ENCODE data around the gene MDC1.

MDC1 gene

DNA sequence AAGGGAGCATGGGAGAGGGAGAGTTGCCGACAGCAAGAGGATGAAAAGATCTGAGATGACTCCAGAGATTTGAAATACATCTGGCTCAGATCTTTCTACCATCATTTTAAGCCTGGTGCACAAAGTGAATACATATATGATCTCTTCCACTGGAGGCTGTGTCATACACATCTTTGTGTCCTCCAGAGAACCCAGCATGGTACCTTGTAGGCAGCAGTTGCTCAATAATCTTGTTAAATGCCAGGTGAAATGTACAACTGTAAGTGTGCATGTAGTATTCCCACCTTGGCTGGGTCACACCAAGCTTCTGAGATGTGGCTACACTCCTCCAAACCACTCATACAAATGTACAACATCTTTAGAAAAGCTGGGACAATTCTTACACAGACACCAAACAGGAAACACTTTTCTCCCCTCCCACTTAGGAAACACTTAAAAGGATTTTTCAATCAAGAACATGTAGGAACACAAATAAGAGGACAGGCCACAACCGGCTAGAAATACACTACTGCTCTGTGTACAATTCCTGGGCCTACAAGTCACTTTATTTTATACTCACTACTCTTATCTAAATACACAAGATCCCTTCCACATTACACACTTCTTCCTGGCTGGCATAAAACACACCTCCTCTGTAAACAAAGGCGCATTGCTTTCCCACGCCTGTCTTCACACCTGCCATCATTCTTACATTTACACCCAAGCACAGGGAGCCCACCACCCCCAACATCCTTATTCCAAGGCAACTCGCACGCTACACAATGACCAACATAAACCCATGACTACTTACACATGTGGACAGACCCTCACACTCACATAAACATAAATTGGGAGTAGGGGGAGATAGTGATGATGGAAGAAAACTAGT lies 31.1 kb upstream of the MDC1 start:
- Mint-ChIP-seq H3K4me1 (peaks cover 66% of the 10 kb centered on the region), H3K27ac (no peak overlapping the region), H3K36me3 (ENCODE audit: low read depth) (no peaks in the 10 kb centered on the region), H3K4me3 (no peak overlapping the region), H3K27me3 (ENCODE audit: low read depth, poor library complexity) (peaks cover 6% of the 10 kb centered on the region), H3K9me3 (no peaks in the 10 kb centered on the region)
- DNase-seq, result no peak
- TF ChIP-seq, protein P1, sequence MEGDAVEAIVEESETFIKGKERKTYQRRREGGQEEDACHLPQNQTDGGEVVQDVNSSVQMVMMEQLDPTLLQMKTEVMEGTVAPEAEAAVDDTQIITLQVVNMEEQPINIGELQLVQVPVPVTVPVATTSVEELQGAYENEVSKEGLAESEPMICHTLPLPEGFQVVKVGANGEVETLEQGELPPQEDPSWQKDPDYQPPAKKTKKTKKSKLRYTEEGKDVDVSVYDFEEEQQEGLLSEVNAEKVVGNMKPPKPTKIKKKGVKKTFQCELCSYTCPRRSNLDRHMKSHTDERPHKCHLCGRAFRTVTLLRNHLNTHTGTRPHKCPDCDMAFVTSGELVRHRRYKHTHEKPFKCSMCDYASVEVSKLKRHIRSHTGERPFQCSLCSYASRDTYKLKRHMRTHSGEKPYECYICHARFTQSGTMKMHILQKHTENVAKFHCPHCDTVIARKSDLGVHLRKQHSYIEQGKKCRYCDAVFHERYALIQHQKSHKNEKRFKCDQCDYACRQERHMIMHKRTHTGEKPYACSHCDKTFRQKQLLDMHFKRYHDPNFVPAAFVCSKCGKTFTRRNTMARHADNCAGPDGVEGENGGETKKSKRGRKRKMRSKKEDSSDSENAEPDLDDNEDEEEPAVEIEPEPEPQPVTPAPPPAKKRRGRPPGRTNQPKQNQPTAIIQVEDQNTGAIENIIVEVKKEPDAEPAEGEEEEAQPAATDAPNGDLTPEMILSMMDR (IDR thresholded peaks at IDR 0.05), result no peak

DNA sequence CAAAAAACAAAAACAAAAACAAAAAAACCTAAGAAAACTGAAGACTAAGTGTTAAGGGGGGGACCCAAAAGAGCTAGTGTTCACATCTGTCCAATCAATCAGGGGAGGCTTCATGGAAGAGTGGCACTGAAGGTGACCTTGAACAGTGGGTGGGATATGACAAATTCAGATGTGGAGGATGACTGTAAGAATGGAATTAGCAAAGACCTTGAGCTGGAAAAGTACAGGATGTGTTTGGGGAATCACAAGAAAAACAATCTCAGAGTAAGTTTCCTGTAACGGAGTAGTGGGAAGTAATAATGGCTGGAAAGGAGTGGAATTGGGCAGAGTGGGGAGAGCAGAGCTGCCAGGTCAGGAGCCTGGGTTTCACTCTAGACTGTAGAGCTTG lies 30.2 kb upstream of the MDC1 start:
- Mint-ChIP-seq H3K27ac (peak overlapping the region; percentile 77), H3K9me3 (no peaks in the 10 kb centered on the region), H3K4me1 (peaks cover 59% of the 10 kb centered on the region), H3K36me3 (ENCODE audit: low read depth) (no peaks in the 10 kb centered on the region), H3K4me3 (no peak overlapping the region), H3K27me3 (ENCODE audit: low read depth, poor library complexity) (peaks cover 6% of the 10 kb centered on the region)
- TF ChIP-seq, protein P1 (IDR thresholded peaks at IDR 0.05), result no peak
- no peak for DNase-seq

GRCh38 chr6:30744054-30744805 lies 27.1 kb upstream of the MDC1 start, which contains the start of gene IER3:
IER3 (minus strand) TSS chr6:30744547; CDS start chr6:30744518, 29 bp downstream.
- Mint-ChIP-seq H3K27ac (peak within 1 kb of the TSS; percentile 95), H3K4me3 (peak within 1 kb of the TSS; percentile 97), H3K4me1 (peaks cover 70% of the 10 kb centered on the region), H3K9me3 (no peaks in the 10 kb centered on the region), H3K36me3 (ENCODE audit: low read depth) (peaks cover 21% of the 10 kb centered on the region), H3K27me3 (ENCODE audit: low read depth, poor library complexity) (peaks cover 6% of the 10 kb centered on the region)
- peak; percentile 85 for DNase-seq
- TF ChIP-seq, protein P1 (IDR thresholded peaks at IDR 0.05), result peak; percentile 58

GRCh38 chr6:30743099-30744053 lies 26.3 kb upstream of the MDC1 start:
- DNase-seq, result no peak
- H3K9me3 Mint-ChIP-seq, result no peaks in the 10 kb centered on the region
- peak overlapping the region; percentile 95 for H3K27ac Mint-ChIP-seq
- H3K36me3 Mint-ChIP-seq (ENCODE audit: low read depth), result peaks cover 29% of the 10 kb centered on the region
- H3K4me3 Mint-ChIP-seq, result peak overlapping the region; percentile 97
- peaks cover 6% of the 10 kb centered on the region for H3K27me3 Mint-ChIP-seq (ENCODE audit: low read depth, poor library complexity)
- TF ChIP-seq, protein P1 (IDR thresholded peaks at IDR 0.05), result no peak
- H3K4me1 Mint-ChIP-seq, result peaks cover 61% of the 10 kb centered on the region

- H3K4me1 Mint-ChIP-seq, result peaks cover 58% of the 10 kb centered on the region
- peaks cover 37% of the 10 kb centered on the region for H3K36me3 Mint-ChIP-seq (ENCODE audit: low read depth)
- peak within 1 kb of the TSS; percentile 98 for H3K27ac Mint-ChIP-seq
- DNase-seq, result peak; percentile 92
- TF ChIP-seq, protein P1 (IDR thresholded peaks at IDR 0.05), result no peak
- H3K9me3 Mint-ChIP-seq, result no peaks in the 10 kb centered on the region
- peak within 1 kb of the TSS; percentile 97 for H3K4me3 Mint-ChIP-seq
- H3K27me3 Mint-ChIP-seq (ENCODE audit: low read depth, poor library complexity), result peaks cover 5% of the 10 kb centered on the region
These were observed 25.4 kb upstream of the MDC1 start, which contains the start of gene FLOT1 for GRCh38 chr6:30742316-30743098. FLOT1 (minus strand) TSS chr6:30742687; CDS start chr6:30742189, 498 bp downstream.

Measured in nephron progenitor cell (in vitro differentiated cells).